Stomach (tissue), 9 donors: Measurements from ENCODE around the gene OSBP2. TPM values are rescaled to one million over a fixed set of nuclear protein-coding genes. Genes with fewer than 3 reads are reported as not detected.
"Not testable (repeated sequence)": the region's sequence is repeated elsewhere in the genome, so short reads cannot be mapped to it uniquely, and the experiment has no call there.

Source experiments
- DNase-seq, 2 donors: peaks; one replicate each; pipeline versions ENCODE4 v3.0.0 to v3.0.0-alpha.2; 2013 to 2019
- H3K27ac ChIP-seq, 5 donors: fragments of 200-600 bp in 4 of 5; sonication (generic) in 4 of 5; one replicate each; pipeline ENCODE4 v1.5.1; 2013 to 2019; ENCODE audit warnings: mild to moderate bottlenecking in 1 of 5, moderate library complexity in 1 of 5
- H3K27me3 ChIP-seq, 3 donors: fragments of 200-600 bp; sonication (generic); one replicate each; pipeline ENCODE4 v1.5.1; 2017 to 2019; ENCODE audit warnings: mixed run types in 1 of 3
- H3K36me3 ChIP-seq, 4 donors: fragments of 200-600 bp; sonication (generic); 1 replicate in 3 of 4; 2 replicates in 1 of 4; pipeline ENCODE4 v1.5.1; 2016 to 2019
- H3K4me1 ChIP-seq, 4 donors: fragments of 200-600 bp; sonication (generic); one replicate each; pipeline ENCODE4 v1.5.1; 2016 to 2019
- H3K4me3 ChIP-seq, 4 donors: fragments of 200-600 bp; sonication (generic) in 3 of 4; one replicate each; pipeline ENCODE4 v1.5.1; 2016 to 2019; ENCODE audit warnings: mild to moderate bottlenecking in 1 of 4
- H3K9me3 ChIP-seq, 4 donors: fragments of 200-600 bp; sonication (generic); one replicate each; pipeline ENCODE4 v1.5.1; 2016 to 2019
- EP300 ChIP-seq: sonication (generic); formaldehyde crosslinking; IDR thresholded peaks from one replicate; pipeline ENCODE4 v1.6.1; 2017; ENCODE audit warnings: antibody characterized with exemption
- POLR2A ChIP-seq, 4 donors: fragments of 450-650 bp; IDR thresholded peaks; one replicate each; pipeline ENCODE4 v1.6.1; 2016; ENCODE audit warnings: antibody characterized with exemption in 4 of 4, control low read depth in 2 of 4, mild to moderate bottlenecking in 1 of 4, moderate library complexity in 1 of 4
- POLR2AphosphoS5 ChIP-seq, 3 donors: sonication (generic); formaldehyde crosslinking; IDR thresholded peaks; one replicate each; pipeline ENCODE4 v1.6.1; 2016; ENCODE audit warnings: antibody characterized with exemption in 3 of 3
- WGBS, 5 donors: extraction: QIAGEN DNeasy Blood & Tissue Kit in 3 of 5; methylation state at CpG; one replicate each; pipeline versions ENCODE4 v1.1.5 to v1.1.7; 2013 to 2018; 5-methylcytosine and 5-hydroxymethylcytosine counted together
- intact Hi-C: fragments of 100-400 bp; cut with DNase I; formaldehyde crosslinking; loops from one replicate; pipeline ENCODE4 v1.15.1; 2023; ENCODE audit warnings: low total_unique reads
- polyA plus RNA-seq, 3 donors: library from polyadenylated mRNA; stranded (reverse); fragments of 200-250 nt; gene quantifications; one replicate each; pipeline ENCODE4 v1.2.3, GENCODE V29; 2013
- total RNA-seq, 5 donors: library from RNA; depleted of rRNA; stranded (reverse); fragments of >200 nt; gene quantifications; one replicate each; pipeline versions ENCODE4 v1.1.0 to v1.2.3, GENCODE V29; 2014 to 2016
- TF ChIP-seq, protein P1 (sequence below), 7 experiments: fragments of 450-650 bp in 4 of 7; fragments of 200-600 bp in 3 of 7; sonication (generic) in 3 of 7; IDR thresholded peaks; one replicate each; pipeline ENCODE4 v1.5.1; 2016 to 2019; ENCODE audit warnings: antibody characterized with exemption in 7 of 7, control low read depth in 2 of 7, mild to moderate bottlenecking in 1 of 7
- donor health status: healthy with polysubstance abuse.
- donor health status: Bipolar disorder and iron deficiency.
- donor health status: healthy.

Gene OSBP2
- total and polyA plus RNA-seq, 8 donors, result 0.58 to 9.5 (median 1.8) TPM; not detected in 1

DNA sequence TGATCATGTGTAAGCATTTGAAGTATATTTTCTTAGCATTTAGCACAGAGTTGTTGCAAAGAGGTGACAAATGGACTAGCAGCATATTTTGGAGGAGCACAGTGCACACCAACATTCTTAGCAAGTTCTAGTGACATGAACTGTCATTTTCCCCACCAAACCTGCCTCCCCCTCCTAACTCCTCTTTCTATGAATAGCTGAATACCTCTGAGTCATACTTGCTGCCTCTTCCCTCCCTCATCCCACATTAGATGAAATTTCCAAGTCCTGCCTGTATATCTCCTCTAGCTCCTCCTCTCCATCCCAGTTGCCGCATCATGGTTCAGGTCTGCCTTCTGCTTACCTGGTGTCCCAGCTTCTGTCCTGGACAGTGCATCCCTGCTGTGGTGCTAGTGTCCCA lies 7.2 kb downstream of the OSBP2 start:
- H3K9me3 ChIP-seq, result no peaks in the 10 kb centered on the region
- WGBS, 5 donors, result 95 to 100% (median 96%) methylated on average over 1 of the region's 1 CpG
- H3K36me3 ChIP-seq, result no peaks in the 10 kb centered on the region

DNA sequence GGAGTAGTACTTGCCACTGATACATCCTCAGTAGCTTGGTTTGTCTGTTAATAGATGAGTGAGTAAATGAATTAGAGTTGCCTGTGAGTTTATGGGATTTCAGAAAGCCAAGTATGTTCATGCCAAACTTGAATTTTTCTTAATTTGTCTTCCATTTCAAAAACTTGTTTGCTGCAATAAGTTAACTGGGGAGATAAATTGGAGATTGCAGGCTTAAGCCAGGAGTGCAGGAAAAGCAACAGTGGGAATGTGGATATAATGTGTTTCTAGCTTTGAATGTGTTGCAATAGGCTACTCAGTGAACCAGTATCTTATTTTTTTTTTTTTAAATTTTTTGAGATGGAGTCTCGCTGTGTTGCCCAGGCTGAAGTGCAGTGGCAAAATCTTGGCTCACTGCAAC lies 8.2 kb downstream of the OSBP2 start:
- H3K4me1 ChIP-seq, result no peaks in the 10 kb centered on the region
- 85 to 100% (median 96%) methylated on average over 1 of the region's 1 CpG for WGBS, 5 donors
- TF ChIP-seq, protein P1, sequence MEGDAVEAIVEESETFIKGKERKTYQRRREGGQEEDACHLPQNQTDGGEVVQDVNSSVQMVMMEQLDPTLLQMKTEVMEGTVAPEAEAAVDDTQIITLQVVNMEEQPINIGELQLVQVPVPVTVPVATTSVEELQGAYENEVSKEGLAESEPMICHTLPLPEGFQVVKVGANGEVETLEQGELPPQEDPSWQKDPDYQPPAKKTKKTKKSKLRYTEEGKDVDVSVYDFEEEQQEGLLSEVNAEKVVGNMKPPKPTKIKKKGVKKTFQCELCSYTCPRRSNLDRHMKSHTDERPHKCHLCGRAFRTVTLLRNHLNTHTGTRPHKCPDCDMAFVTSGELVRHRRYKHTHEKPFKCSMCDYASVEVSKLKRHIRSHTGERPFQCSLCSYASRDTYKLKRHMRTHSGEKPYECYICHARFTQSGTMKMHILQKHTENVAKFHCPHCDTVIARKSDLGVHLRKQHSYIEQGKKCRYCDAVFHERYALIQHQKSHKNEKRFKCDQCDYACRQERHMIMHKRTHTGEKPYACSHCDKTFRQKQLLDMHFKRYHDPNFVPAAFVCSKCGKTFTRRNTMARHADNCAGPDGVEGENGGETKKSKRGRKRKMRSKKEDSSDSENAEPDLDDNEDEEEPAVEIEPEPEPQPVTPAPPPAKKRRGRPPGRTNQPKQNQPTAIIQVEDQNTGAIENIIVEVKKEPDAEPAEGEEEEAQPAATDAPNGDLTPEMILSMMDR (IDR thresholded peaks at IDR 0.05), result no peak
- TF ChIP-seq POLR2AphosphoS5 (IDR thresholded peaks at IDR 0.05), result no peak
- no peak for TF ChIP-seq EP300
- no peak for TF ChIP-seq POLR2A (IDR thresholded peaks at IDR 0.05)

More for the DNA sequence above, 7.2 kb downstream of the OSBP2 start:
- TF ChIP-seq EP300, result no peak
- TF ChIP-seq, protein P1 (IDR thresholded peaks at IDR 0.05), result no peak
- intact Hi-C loops, result no loop called here
- no peak overlapping the region for H3K27ac ChIP-seq
- H3K4me1 ChIP-seq, result no peaks in the 10 kb centered on the region
- no peaks in the 10 kb centered on the region for H3K27me3 ChIP-seq
- H3K4me3 ChIP-seq, result no peak overlapping the region
- no peak for DNase-seq

DNA sequence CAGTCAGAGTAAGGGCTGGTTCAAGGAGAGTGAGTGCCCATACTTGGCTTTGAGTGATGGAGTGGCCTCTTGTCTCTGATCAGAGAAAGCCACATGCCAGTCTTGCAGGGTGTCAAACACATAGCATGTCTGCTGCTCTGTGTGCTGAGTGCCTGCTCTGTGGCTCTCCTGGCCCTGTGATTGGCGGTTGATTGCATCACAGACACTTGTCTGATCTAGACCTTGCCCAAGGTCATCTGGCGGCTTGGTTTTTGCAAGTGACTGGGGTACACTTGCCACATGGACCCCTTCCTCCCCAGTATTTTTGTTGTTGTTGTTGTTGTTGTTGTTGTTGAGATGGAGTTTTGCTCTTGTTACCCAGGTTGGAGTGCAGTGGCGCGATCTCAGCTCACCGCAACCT lies 10.3 kb downstream of the OSBP2 start:
- no peak overlapping the region for H3K27ac ChIP-seq
- TF ChIP-seq EP300 (no peak), POLR2AphosphoS5 (IDR thresholded peaks at IDR 0.05) (no peak), POLR2A (IDR thresholded peaks at IDR 0.05) (no peak)
- TF ChIP-seq, protein P1 (IDR thresholded peaks at IDR 0.05), result no peak

More for the DNA sequence above, 8.2 kb downstream of the OSBP2 start:
- no peak overlapping the region for H3K27ac ChIP-seq
- no peaks in the 10 kb centered on the region for H3K27me3 ChIP-seq
- intact Hi-C loops, result no loop called here
- no peaks in the 10 kb centered on the region for H3K9me3 ChIP-seq
- DNase-seq, result no peak
- H3K36me3 ChIP-seq, result no peaks in the 10 kb centered on the region
- H3K4me3 ChIP-seq, result no peak overlapping the region

DNA sequence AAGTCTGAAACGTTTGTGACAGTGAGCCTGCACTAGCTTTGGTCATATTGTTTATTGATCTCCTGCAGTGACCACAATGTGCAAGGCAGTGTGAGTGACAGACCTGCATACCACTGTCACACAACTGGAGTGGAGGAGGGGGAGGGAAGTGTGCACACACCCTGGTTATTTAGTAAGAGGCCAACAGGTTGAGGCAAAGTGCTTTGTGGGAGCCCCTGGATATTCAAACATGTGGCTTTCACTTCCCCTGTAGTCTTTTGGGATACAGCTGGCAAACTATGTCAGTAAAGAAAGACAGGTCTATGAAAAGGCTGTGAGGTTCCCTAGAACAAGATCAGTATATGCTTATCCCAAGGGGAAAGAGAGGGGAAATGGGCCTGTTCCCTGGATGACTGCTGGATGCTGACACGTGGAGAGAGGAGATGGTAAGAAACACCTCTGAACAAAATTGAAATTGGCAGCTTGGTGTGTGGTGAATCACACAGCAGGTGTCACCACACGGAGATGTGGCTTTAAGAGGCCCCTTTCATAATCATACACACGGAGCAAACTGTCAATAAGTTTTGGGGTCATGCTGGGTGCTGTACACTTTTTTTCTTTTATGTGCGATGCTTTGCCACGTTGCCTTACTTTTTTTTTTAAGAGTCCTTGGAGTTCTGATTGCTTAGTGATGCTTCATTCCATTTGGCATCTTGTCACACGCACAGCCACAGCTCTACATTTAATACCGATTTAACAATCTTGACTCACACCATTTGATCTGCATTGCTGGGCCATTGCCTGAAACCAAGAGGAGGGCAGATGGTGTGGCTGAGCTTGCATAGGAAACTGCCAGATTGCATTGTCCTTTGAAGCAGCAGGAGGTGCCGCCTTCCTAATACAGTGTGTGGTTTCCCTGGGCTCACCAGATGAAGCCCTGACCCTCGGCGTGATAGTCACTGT lies 11.3 kb downstream of the OSBP2 start:
- Histone ChIP-seq H3K36me3 (no peaks in the 10 kb centered on the region), H3K27me3 (no peaks in the 10 kb centered on the region), H3K27ac (no peak overlapping the region), H3K9me3 (no peaks in the 10 kb centered on the region), H3K4me1 (no peaks in the 10 kb centered on the region), H3K4me3 (no peak overlapping the region)
- intact Hi-C loops, result no loop called here
- 53 to 60% (median 56%) methylated on average over 11 of the region's 11 CpGs for WGBS, 5 donors
- DNase-seq, result no peak
- TF ChIP-seq POLR2A (IDR thresholded peaks at IDR 0.05), result no peak
- TF ChIP-seq EP300, result no peak
- TF ChIP-seq, protein P1 (IDR thresholded peaks at IDR 0.05), result no peak
- TF ChIP-seq POLR2AphosphoS5 (IDR thresholded peaks at IDR 0.05), result no peak

More for the DNA sequence above, 10.3 kb downstream of the OSBP2 start:
- Histone ChIP-seq H3K27me3 (no peaks in the 10 kb centered on the region), H3K4me3 (no peak overlapping the region), H3K9me3 (no peaks in the 10 kb centered on the region), H3K4me1 (no peaks in the 10 kb centered on the region), H3K36me3 (no peaks in the 10 kb centered on the region)
- no peak for DNase-seq
- WGBS, 5 donors, result 89 to 100% (median 98%) methylated on average over 5 of the region's 5 CpGs
- intact Hi-C loops, result no loop called here

DNA sequence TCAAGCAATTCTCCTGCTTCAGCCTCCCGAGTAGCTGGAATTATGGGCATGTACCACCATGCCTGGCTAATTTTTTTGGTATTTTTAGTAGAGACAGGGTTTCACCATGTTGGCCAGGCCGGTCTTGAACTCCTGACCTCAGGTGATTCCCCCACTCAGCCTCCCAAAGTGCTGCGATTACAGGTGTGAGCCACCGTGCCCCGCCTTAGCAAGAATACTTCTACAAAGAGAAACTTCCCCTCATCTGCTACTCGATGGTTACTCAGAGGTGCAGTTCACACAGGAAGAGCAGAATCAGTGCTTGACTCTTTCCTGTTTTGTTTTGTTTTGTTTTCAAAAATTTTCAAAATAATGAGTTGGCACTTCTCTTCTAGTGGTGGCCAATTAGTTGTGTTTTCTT lies 15.3 kb downstream of the OSBP2 start:
- H3K27me3 ChIP-seq, H3K4me1 ChIP-seq, H3K36me3 ChIP-seq, H3K9me3 ChIP-seq, intact Hi-C loops, H3K4me3 ChIP-seq, H3K27ac ChIP-seq, DNase-seq: not testable (repeated sequence)
- WGBS, 5 donors, result 73 to 90% (median 84%) methylated on average over 6 of the region's 6 CpGs
